ENCODE results near the gene ULBP2.

GRCh38 chr6:149925974-149926777 lies 15.6 kb upstream of the ULBP2 start:
- TF ChIP-seq EZH2phosphoT487 (IDR thresholded peaks at IDR 0.05; ENCODE audit: low read length) = no peak
- peak; percentile 49 for TF ChIP-seq CTCF (IDR thresholded peaks at IDR 0.05; ENCODE audit: low read length)
